GM18502 (cell line): ENCODE results near the gene ARHGAP25.

Experiments used
- ATAC-seq: cut with Tn5 transposase; IDR thresholded peaks from one replicate; pipeline ENCODE4 v1.9.1; 2021; ENCODE audit warnings: mild to moderate bottlenecking; ENCODE audit not compliant: unreplicated experiment, poor library complexity

The ARHGAP25 gene

DNA sequence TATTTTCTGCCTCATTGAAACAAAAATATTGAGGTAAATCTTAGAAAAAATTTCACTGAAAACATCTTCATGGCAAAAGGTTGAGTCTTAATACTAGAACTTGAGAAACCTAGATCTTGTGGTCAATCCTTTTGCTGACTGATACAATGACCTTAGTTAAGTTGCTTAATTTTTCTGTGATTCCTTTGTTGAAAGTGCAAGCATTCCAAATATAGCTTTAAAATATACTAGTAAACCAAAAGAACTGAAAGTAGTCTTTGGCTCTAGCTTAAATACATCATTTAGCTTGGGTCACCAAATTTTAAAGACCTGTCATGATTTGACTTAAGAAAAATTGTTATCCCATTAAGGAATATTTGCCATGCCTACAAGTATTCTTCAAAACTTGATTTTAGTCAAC is 119.9 kb downstream of the ARHGAP25 start:
- ATAC-seq: no peak

DNA sequence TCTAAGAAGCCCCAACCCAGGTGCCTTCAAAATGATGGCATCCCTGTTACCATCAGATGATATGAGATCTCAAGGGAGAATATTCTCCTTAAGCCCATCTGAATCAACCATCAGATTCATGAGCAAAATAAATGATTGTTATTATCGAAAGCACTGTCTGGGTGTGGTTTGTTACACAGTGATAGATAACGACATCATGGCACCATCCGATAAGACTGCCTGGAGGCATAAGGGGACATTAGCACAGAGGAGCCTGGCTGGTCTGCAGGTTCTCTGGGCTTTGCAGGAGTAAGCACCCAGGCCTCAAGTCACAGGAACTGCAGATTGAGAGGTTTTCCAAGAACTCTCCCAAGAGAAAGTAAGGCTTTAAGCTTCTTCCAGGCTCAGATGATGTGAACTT is 120.9 kb downstream of the ARHGAP25 start:
- no peak for ATAC-seq

GRCh38 chr2:68857202-68857845 is 122.7 kb downstream of the ARHGAP25 start:
- ATAC-seq: peak; percentile 27

DNA sequence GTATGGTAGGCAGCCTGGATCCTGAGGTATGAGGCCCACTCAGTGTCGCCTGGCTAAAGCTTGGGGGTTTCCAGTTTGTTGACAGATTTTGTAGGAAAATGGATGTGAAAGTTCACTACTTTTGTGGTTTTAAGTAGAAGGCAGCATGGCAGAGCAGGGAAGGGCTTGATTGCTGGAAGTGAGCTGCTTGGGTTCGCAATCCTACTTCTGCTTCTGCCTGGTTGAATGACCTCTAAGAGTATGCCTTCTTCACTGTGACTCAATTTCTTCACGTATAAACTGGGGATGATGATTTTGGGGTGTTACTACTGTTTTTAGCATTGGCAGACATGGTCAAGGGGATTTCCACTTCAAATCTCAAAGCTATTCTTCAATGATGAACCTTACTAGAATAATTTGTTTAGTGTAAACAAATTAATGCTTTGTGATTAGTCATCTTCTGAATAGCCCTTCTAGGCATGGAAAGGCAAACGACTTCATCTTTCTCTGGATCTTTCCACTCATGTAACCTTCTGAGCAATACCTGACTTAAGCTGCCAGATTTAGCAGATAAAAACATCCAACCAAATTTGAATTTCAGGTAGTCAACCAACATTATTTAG is 123.3 kb downstream of the ARHGAP25 start:
- ATAC-seq: peak; percentile 63

- ATAC-seq: no peak
Observed at GRCh38 chr2:68860111-68860510, 125.5 kb downstream of the ARHGAP25 start.

DNA sequence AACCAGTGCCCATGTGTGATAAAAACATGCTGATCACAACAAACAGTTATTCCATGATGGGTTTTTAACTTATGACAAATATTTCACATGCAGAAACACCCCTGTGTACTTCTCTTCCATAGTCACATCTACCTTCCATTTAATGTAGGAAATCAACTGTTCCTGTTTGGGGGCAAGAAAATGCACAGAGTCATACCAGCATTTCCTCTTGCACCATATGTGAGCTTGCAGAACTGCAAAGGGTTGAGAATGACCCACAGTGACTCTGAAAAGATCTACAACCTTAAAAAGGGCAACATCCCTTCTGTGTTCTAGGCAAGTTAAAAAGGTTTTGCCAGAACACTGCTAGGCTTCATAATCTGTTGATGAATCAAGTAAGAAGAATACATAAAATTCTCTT is 126.7 kb downstream of the ARHGAP25 start:
- ATAC-seq: no peak

DNA sequence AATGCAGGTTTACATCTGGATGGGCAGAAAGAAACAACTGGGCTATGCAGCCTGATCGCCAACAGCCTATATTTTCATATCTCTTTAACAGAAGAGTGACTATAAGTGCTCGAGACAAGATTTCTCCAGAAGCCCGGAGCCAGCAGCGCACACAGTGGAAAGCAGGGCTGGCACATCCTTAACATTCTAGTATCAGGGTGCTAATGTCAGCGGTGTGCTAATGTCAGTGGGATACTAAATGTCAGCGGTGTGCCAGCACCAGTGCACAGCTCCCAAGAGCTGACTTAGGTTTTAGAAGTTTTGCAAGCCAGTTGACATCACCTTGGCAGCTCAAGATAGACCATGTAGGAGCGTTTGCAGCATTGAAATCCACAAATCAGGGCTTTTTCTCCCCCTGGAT is 128.3 kb downstream of the ARHGAP25 start:
- ATAC-seq: no peak

- ATAC-seq: no peak
Observed at GRCh38 chr2:68863996-68864395, 129.4 kb downstream of the ARHGAP25 start.

DNA sequence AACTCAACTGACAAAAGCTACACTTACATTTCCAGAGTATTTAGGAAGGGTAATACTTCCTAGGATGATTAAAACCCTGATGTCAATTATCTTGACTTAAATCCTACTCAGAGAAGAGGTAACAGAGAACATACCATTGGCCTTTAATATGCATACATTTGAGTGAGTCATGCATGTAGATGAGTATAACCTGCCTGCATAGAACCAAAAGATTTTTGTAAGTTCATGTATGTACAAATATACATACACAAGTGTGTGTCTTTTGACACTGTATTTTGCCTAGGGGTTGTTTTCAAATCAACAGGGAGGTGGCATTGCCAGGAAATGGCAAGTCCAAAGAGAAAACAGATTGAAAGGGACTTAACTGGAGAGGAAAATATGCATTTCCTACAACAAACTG is 130.5 kb downstream of the ARHGAP25 start:
- ATAC-seq: no peak

- ATAC-seq: no peak
Observed at GRCh38 chr2:68870215-68870614, 135.6 kb downstream of the ARHGAP25 start.

DNA sequence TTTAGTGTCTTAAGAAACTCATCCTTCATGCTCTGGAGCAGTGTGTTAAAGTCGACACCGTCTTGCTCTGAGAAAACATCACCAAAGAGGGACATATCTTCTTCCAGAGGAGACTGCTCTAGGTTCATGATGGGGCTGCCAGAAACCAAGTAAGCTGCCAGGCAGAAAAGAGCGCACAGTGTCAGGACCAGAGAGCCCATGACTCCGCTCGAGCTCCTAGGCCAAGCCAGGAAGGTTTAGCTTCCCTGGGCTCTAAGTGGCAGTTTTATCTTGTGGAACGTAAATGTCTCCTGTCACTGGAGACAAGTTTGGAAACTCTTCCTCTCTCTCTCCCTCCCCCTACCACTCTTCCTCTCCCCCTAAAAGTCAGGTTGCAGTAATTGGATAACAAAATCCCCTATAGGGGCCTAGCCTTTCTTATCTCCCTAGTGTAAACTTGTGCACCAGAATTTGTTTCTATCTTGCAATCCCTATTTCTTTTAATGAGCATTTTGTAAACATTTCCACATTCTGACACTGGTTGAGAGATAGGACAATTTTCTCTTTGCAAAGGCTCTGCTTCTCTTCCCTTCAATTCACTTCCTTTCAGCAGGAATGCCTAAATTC is 136.7 kb downstream of the ARHGAP25 start, which contains the start of gene BMP10:
Gene BMP10 (minus strand): TSS at position 239 of the 606 bp plus-strand sequence. CDS start 39 bp downstream, at position 200.
- no peak for ATAC-seq
